Measurements from ENCODE around the gene CDH13. TPM values are rescaled to one million over a fixed set of nuclear protein-coding genes. Genes with fewer than 3 reads are reported as not detected.

CDH13 gene
- total RNA-seq, 1 donor from 2014 or later: 45.1 TPM

DNA sequence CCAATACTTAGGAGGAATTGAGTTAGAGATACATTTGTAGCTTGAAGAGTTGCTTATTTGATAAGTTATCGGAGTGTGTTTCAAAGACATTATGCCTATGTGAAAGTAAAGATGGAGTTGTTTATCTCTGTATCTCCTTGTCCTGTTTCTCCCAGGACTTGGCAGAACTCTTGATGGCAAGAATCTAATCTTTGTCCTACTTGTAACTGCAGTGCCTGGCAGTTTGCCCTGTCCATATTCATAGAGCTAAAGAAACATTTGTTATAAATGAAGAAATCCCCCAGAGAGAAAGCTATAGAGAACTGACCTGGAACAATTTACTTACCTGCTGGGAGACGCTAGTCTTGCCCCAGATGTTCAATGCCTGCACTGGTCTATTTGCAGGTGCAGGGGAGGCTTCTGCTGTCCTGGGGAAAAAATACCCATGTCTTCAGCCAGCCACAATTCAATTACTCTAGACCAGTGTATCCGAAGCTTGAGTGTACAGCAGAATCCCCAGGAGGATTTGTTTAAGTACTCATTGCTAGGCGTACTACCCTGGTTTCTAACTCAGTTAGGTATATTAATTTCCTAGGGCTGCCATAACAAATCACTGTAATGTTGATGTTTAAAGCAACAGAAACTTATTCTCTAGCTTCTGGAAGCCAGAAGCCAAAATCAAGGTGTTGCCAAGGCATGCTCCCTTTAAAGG is 771.0 kb downstream of the CDH13 start:
- Mint-ChIP-seq H3K27ac (ENCODE audit: unreplicated experiment) (no peak overlapping the region), H3K4me3 (ENCODE audit: unreplicated experiment) (no peak overlapping the region), H3K36me3 (ENCODE audit: low read depth) (no peaks in the 10 kb centered on the region), H3K27me3 (ENCODE audit: low read depth) (no peaks in the 10 kb centered on the region), H3K4me1 (ENCODE audit: low read depth) (peaks cover 11% of the 10 kb centered on the region), H3K9me3 (ENCODE audit: low read depth) (peaks cover 15% of the 10 kb centered on the region)
- DNase-seq (ENCODE audit: low spot score): no peak
- TF ChIP-seq CTCF (IDR thresholded peaks at IDR 0.05): no peak

GRCh38 chr16:83400234-83400633 is 773.5 kb downstream of the CDH13 start:
- no peaks in the 10 kb centered on the region for H3K27me3 Mint-ChIP-seq (ENCODE audit: low read depth)
- H3K4me3 Mint-ChIP-seq (ENCODE audit: unreplicated experiment): no peak overlapping the region
- H3K9me3 Mint-ChIP-seq (ENCODE audit: low read depth): peaks cover 3% of the 10 kb centered on the region
- no peak overlapping the region for H3K27ac Mint-ChIP-seq (ENCODE audit: unreplicated experiment)
- no peaks in the 10 kb centered on the region for H3K4me1 Mint-ChIP-seq (ENCODE audit: low read depth)
- TF ChIP-seq CTCF (IDR thresholded peaks at IDR 0.05): no peak
- DNase-seq (ENCODE audit: low spot score): no peak
- H3K36me3 Mint-ChIP-seq (ENCODE audit: low read depth): no peaks in the 10 kb centered on the region

DNA sequence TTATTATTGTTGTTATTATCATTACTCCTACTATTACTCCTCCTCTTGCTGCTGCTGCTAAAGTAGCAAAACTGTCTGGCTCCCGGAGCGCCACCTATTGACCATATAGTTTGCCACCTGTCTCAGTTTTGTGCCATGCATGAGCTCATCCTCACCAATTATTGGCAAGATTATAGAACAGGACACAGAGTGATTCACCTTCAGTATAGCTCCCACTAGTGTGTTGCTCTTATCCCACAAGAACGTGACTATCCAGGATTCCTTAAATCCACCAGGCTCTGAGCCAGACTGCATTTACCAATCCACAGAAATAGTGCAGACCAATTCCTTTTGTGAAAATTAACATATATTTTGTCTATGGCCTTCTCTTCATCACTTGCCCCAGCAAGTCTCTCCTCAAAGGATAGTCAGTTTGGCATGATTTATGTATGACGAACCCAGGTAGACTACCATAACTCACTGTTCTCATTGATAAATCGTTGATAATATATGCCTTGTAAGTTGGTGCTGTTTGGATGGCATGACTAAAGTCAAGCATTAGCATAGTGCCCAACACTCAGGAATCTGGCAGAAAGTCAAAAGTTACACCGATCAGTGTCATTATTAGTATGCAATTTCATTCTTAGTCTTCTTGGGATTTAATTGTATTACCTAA is 775.5 kb downstream of the CDH13 start:
- no peaks in the 10 kb centered on the region for H3K36me3 Mint-ChIP-seq (ENCODE audit: low read depth)
- H3K9me3 Mint-ChIP-seq (ENCODE audit: low read depth): no peaks in the 10 kb centered on the region
- no peak overlapping the region for H3K4me3 Mint-ChIP-seq (ENCODE audit: unreplicated experiment)
- TF ChIP-seq CTCF (IDR thresholded peaks at IDR 0.05): peak; percentile 16
- no peaks in the 10 kb centered on the region for H3K27me3 Mint-ChIP-seq (ENCODE audit: low read depth)
- no peak for DNase-seq (ENCODE audit: low spot score)
- H3K4me1 Mint-ChIP-seq (ENCODE audit: low read depth): no peaks in the 10 kb centered on the region
- no peak overlapping the region for H3K27ac Mint-ChIP-seq (ENCODE audit: unreplicated experiment)

- Mint-ChIP-seq H3K4me1 (ENCODE audit: low read depth) (no peaks in the 10 kb centered on the region), H3K9me3 (ENCODE audit: low read depth) (no peaks in the 10 kb centered on the region), H3K27me3 (ENCODE audit: low read depth) (no peaks in the 10 kb centered on the region), H3K4me3 (ENCODE audit: unreplicated experiment) (no peak overlapping the region), H3K27ac (ENCODE audit: unreplicated experiment) (no peak overlapping the region), H3K36me3 (ENCODE audit: low read depth) (no peaks in the 10 kb centered on the region)
- no peak for TF ChIP-seq CTCF (IDR thresholded peaks at IDR 0.05)
- no peak for DNase-seq (ENCODE audit: low spot score)
These were observed 776.2 kb downstream of the CDH13 start for GRCh38 chr16:83402967-83403366.

DNA sequence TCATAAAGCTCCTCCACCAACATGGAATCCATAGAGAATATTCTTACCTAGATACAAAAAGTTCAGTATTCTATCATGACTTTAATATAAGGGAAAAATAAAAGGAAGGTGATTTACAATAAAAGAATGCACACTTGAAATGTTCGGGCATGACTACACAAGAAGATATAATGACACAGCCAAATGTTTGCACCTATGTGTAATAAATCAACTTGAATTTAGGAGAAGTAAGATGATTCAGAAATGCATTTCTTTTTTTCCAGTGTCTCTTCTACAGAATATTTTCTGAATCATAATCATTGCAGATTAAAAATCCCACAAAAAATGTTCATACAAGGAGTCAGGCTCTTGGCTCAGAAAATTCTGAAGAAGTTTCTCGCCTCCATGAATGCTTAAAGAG is 777.0 kb downstream of the CDH13 start:
- no peak for DNase-seq (ENCODE audit: low spot score)
- Mint-ChIP-seq H3K27me3 (ENCODE audit: low read depth) (no peaks in the 10 kb centered on the region), H3K4me3 (ENCODE audit: unreplicated experiment) (no peak overlapping the region), H3K27ac (ENCODE audit: unreplicated experiment) (no peak overlapping the region), H3K36me3 (ENCODE audit: low read depth) (no peaks in the 10 kb centered on the region), H3K4me1 (ENCODE audit: low read depth) (no peaks in the 10 kb centered on the region), H3K9me3 (ENCODE audit: low read depth) (no peaks in the 10 kb centered on the region)
- TF ChIP-seq CTCF (IDR thresholded peaks at IDR 0.05): no peak
